ENCODE data around the gene CLEC3B.

GRCh38 chr3:45083023-45083422, 56.9 kb downstream of the CLEC3B start:
- TF ChIP-seq CTCF (IDR thresholded peaks at IDR 0.05) = no peak
- TF ChIP-seq POLR2A (IDR thresholded peaks at IDR 0.05) = no peak
